GM06990 (cell line): ENCODE data around the gene CCDC188.

ENCODE experiments used
- DNase-seq: peaks from one replicate; pipeline ENCODE4 v3.0.0-alpha.2; 2011; ENCODE audit not compliant: insufficient read length; ENCODE audit errors: extremely low read depth
- H3K27me3 ChIP-seq: replicated peaks from 2 replicates; pipeline ENCODE4 v1.6.0; 2011; ENCODE audit warnings: low read length; ENCODE audit not compliant: control insufficient read depth, insufficient read depth
- H3K36me3 ChIP-seq: 2 replicates; pipeline ENCODE4 v1.5.1; 2011; ENCODE audit warnings: low read length; ENCODE audit not compliant: control insufficient read depth, insufficient read depth
- H3K4me3 ChIP-seq: replicated peaks from 2 replicates; pipeline ENCODE4 v1.5.1; 2011; ENCODE audit warnings: low read depth, mild to moderate bottlenecking, control low read depth, low read length
- TF ChIP-seq, protein P1 (sequence below): IDR thresholded peaks from 2 replicates; pipeline ENCODE4 v1.5.1; 2011; ENCODE audit warnings: low read length, control low read depth, mild to moderate bottlenecking, inconsistent platforms; ENCODE audit not compliant: insufficient read depth, poor library complexity, severe bottlenecking

CCDC188 gene

DNA sequence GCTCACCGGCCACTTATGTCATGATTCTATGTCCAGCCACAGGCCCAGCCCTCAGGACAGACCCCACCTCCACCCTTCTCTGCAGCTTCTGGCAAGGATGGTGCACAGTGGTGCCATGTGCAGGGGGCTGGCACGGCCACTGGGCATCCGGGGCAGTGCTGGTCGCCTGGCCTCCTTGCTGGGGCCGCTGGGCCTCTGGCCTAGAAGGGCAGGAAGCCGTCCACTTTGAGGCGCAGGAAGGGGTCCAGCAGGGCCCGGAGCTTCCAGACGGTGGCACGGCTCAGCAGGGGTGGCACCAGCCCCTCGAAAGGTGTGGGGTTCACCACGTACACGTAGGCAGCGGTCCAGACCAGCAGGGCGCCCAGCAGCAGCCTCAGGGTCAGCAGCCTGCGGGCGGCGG is 2.4 kb downstream of the CCDC188 start:
- Histone ChIP-seq H3K36me3 (no peaks in the 10 kb centered on the region), H3K27me3 (no peaks in the 10 kb centered on the region), H3K4me3 (no peak overlapping the region)
- no peak for DNase-seq
- TF ChIP-seq, protein P1, sequence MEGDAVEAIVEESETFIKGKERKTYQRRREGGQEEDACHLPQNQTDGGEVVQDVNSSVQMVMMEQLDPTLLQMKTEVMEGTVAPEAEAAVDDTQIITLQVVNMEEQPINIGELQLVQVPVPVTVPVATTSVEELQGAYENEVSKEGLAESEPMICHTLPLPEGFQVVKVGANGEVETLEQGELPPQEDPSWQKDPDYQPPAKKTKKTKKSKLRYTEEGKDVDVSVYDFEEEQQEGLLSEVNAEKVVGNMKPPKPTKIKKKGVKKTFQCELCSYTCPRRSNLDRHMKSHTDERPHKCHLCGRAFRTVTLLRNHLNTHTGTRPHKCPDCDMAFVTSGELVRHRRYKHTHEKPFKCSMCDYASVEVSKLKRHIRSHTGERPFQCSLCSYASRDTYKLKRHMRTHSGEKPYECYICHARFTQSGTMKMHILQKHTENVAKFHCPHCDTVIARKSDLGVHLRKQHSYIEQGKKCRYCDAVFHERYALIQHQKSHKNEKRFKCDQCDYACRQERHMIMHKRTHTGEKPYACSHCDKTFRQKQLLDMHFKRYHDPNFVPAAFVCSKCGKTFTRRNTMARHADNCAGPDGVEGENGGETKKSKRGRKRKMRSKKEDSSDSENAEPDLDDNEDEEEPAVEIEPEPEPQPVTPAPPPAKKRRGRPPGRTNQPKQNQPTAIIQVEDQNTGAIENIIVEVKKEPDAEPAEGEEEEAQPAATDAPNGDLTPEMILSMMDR = no peak

- TF ChIP-seq, protein P1 = no peak
- no peaks in the 10 kb centered on the region for H3K27me3 ChIP-seq
- no peak for DNase-seq
- H3K36me3 ChIP-seq = no peaks in the 10 kb centered on the region
- no peak overlapping the region for H3K4me3 ChIP-seq
These were observed 3.4 kb downstream of the CCDC188 start for GRCh38 chr22:20147237-20147988.

GRCh38 chr22:20146777-20147176 is 4.1 kb downstream of the CCDC188 start:
- DNase-seq = no peak
- H3K27me3 ChIP-seq = no peaks in the 10 kb centered on the region
- TF ChIP-seq, protein P1 = no peak
- no peaks in the 10 kb centered on the region for H3K36me3 ChIP-seq
- H3K4me3 ChIP-seq = no peak overlapping the region

- DNase-seq = no peak
- TF ChIP-seq, protein P1 = no peak
- H3K36me3 ChIP-seq = no peaks in the 10 kb centered on the region
- no peak overlapping the region for H3K4me3 ChIP-seq
- H3K27me3 ChIP-seq = no peaks in the 10 kb centered on the region
These were observed 5.0 kb downstream of the CCDC188 start for GRCh38 chr22:20145832-20146223.

- Histone ChIP-seq H3K36me3 (no peaks in the 10 kb centered on the region; the same call in 1 of the 2 replicates), H3K27me3 (no peaks in the 10 kb centered on the region), H3K4me3 (no peak overlapping the region)
- TF ChIP-seq, protein P1 = no peak
- no peak for DNase-seq
These were observed 5.5 kb downstream of the CCDC188 start for GRCh38 chr22:20145206-20145831.
